Parathyroid adenoma (tissue), 2 donors: ENCODE data around the gene INSC.
"Not testable (repeated sequence)": the region's sequence is repeated elsewhere in the genome, so short reads cannot be mapped to it uniquely, and the experiment has no call there.

Source experiments
- H2AFZ ChIP-seq: fragments of 300-600 bp; sonication (generic); one replicate; pipeline ENCODE4 v1.7.0; 2017; ENCODE audit warnings: antibody characterized with exemption, mild to moderate bottlenecking
- H3K27ac ChIP-seq: fragments of 300-600 bp; sonication (generic); one replicate; pipeline ENCODE4 v1.7.0; 2017
- H3K27me3 ChIP-seq: fragments of 300-600 bp; sonication (generic); one replicate; pipeline ENCODE4 v1.7.0; 2017; ENCODE audit warnings: low read length; ENCODE audit not compliant: control insufficient read depth, insufficient read depth
- H3K36me3 ChIP-seq: fragments of 300-600 bp; sonication (generic); one replicate; pipeline ENCODE4 v1.7.0; 2017; ENCODE audit warnings: low read length; ENCODE audit not compliant: control insufficient read depth, insufficient read depth
- H3K4me1 ChIP-seq: fragments of 300-600 bp; sonication (generic); one replicate; pipeline ENCODE4 v1.7.0; 2017; ENCODE audit warnings: control low read depth
- H3K4me2 ChIP-seq: fragments of 300-600 bp; sonication (generic); one replicate; pipeline ENCODE4 v1.7.0; 2017; ENCODE audit warnings: low read length
- H3K4me3 ChIP-seq: fragments of 300-600 bp; sonication (generic); one replicate; pipeline ENCODE4 v1.7.0; 2017; ENCODE audit warnings: low read depth, low read length
- H3K79me2 ChIP-seq: fragments of 300-600 bp; sonication (generic); one replicate; pipeline ENCODE4 v1.7.0; 2017; ENCODE audit warnings: control low read depth
- H3K9ac ChIP-seq: fragments of 300-600 bp; sonication (generic); one replicate; pipeline ENCODE4 v1.7.0; 2017; ENCODE audit warnings: mild to moderate bottlenecking
- H3K9me3 ChIP-seq: fragments of 300-600 bp; sonication (generic); one replicate; pipeline ENCODE4 v1.7.0; 2017; ENCODE audit warnings: low read length; ENCODE audit not compliant: control insufficient read depth
- CTCF ChIP-seq: fragments of 300-600 bp; sonication (generic); IDR thresholded peaks from one replicate; pipeline ENCODE4 v1.7.0; 2017; ENCODE audit warnings: antibody characterized with exemption, mild to moderate bottlenecking
- donor health status: primary hyperparathyroidism.

The INSC gene, protein sequence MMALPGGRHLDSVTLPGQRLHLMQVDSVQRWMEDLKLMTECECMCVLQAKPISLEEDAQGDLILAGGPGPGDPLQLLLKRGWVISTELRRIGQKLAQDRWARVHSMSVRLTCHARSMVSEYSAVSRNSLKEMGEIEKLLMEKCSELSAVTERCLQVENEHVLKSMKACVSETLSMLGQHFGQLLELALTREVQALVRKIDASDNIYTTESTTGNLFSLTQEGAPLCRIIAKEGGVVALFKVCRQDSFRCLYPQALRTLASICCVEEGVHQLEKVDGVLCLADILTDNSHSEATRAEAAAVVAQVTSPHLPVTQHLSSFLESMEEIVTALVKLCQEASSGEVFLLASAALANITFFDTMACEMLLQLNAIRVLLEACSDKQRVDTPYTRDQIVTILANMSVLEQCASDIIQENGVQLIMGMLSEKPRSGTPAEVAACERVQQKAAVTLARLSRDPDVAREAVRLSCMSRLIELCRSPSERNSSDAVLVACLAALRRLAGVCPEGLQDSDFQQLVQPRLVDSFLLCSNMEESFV

GRCh38 chr11:15114501-15115475 lies at the start of gene INSC:
INSC (plus strand) TSS chr11:15114923; CDS start chr11:15149175, 34,252 bp downstream.
- peak within 1 kb of the TSS; percentile 68 for H2AFZ ChIP-seq
- no peaks in the 10 kb centered on the region for H3K79me2 ChIP-seq
- H3K36me3 ChIP-seq, result no peaks in the 10 kb centered on the region
- no peaks in the 10 kb centered on the region for H3K27me3 ChIP-seq
- H3K4me1 ChIP-seq, result no peaks in the 10 kb centered on the region
- H3K9ac ChIP-seq, result no peak within 1 kb of the TSS
- peak within 1 kb of the TSS; percentile 50 for H3K4me2 ChIP-seq
- H3K9me3 ChIP-seq, result no peaks in the 10 kb centered on the region
- TF ChIP-seq CTCF, result no peak
- no peak within 1 kb of the TSS for H3K27ac ChIP-seq
- H3K4me3 ChIP-seq, result no peak within 1 kb of the TSS

- not testable (repeated sequence) for H3K9me3 ChIP-seq, H2AFZ ChIP-seq, H3K4me2 ChIP-seq, H3K4me3 ChIP-seq, H3K27me3 ChIP-seq, H3K79me2 ChIP-seq, H3K4me1 ChIP-seq, H3K36me3 ChIP-seq, H3K9ac ChIP-seq, H3K27ac ChIP-seq
These were observed 45.0 kb upstream of the INSC start for GRCh38 chr11:15069751-15070150.

DNA sequence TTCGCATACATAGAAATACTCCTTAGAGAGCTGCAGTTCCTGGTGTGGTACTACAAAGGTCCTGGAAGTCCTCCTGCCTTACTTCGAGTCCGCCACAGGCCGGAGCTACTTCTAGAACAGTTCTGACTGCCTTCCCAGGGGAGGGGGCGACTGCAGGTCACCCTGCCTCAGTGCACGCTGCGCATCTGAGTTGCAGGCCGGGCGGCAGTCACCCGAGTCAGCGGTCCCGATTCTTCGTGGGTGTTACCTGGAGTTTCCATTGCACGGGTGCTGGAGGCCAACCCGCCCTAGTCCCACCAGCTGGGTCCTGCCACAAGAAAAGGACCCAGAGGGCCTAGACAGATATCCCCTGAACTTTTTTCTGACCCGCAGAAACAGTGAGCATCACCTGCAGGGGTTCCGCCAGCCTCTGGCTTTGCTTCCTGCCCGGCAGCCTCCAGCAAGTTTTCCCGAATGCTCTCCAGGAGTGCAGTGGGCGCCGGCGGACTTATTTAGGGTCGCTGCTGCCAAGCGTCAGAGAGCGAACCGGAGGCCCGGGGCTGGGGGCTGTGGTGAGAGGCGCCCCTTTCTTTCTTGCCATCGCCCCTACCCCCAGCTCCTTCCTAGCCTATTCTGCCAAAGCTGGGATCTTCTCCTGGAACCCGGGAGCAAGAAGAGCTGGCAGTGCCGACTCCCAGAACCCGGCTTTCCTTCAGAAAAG lies 43.0 kb upstream of the INSC start:
- Histone ChIP-seq H3K9me3 (no peaks in the 10 kb centered on the region), H3K9ac (no peak overlapping the region), H3K4me1 (peaks cover 4% of the 10 kb centered on the region), H3K4me3 (no peak overlapping the region), H3K4me2 (no peak overlapping the region), H3K36me3 (no peaks in the 10 kb centered on the region), H2AFZ (no peak overlapping the region), H3K27ac (no peak overlapping the region), H3K27me3 (no peaks in the 10 kb centered on the region), H3K79me2 (no peaks in the 10 kb centered on the region)
- TF ChIP-seq CTCF, result no peak

DNA sequence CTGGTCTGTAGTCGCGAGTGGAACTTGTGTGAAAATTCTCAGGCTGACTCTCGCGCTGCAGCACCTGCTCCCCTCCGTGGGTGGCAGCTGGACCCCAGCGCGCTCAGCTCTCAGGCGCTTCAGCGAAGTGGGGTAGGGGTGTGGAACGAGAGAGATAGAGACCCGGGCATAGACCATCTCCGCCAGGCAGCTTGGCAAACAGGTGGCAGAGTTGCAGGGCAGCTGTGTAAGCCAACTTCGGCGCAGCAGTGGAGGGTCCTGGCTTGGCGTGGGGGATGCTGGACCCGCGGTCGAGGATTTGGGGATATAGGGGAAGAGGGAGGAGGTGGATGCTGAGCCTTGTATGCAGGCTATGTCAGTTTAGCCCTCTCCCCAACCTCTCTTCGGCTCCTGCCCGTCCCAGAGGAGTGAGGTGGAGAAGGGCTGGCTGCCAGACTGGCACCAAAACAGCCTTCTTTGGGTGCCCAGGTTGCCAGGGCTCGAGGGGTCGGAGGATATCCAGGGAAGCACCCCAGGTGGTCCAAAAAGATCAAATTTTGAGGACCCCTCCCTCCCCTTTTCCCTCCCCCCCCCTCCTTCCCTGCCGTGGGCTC lies 42.1 kb upstream of the INSC start:
- Histone ChIP-seq H3K27me3 (no peaks in the 10 kb centered on the region), H3K36me3 (no peaks in the 10 kb centered on the region), H2AFZ (no peak overlapping the region), H3K9ac (no peak overlapping the region), H3K79me2 (no peaks in the 10 kb centered on the region), H3K9me3 (no peaks in the 10 kb centered on the region), H3K4me1 (peaks cover 4% of the 10 kb centered on the region), H3K27ac (no peak overlapping the region), H3K4me2 (no peak overlapping the region), H3K4me3 (no peak overlapping the region)
- TF ChIP-seq CTCF, result no peak
